Renal pelvis (tissue), 4 donors: Measurements from ENCODE around the gene UBE2D2. TPM values are rescaled to one million over a fixed set of nuclear protein-coding genes. Genes with fewer than 3 reads are reported as not detected.

Source experiments
- DNase-seq: peaks from one replicate; pipeline ENCODE4 v3.0.0-alpha.2; 2013
- polyA plus RNA-seq, 3 donors: library from polyadenylated mRNA; unstranded; fragments of 120-200 nt; gene quantifications; one replicate each; pipeline ENCODE4 v1.2.1, GENCODE V29; 2013; ENCODE audit not compliant: insufficient read length in 3 of 3

UBE2D2 gene
- polyA plus RNA-seq, 3 donors, result 138 to 149 (median 141) TPM

GRCh38 chr5:139669662-139670368 is 108.7 kb downstream of the UBE2D2 start:
- peak; percentile 77 for DNase-seq

GRCh38 chr5:139670369-139671095 is 109.4 kb downstream of the UBE2D2 start:
- no peak for DNase-seq

GRCh38 chr5:139671096-139671841 is 110.1 kb downstream of the UBE2D2 start:
- DNase-seq, result no peak

GRCh38 chr5:139675213-139675612 is 114.1 kb downstream of the UBE2D2 start:
- DNase-seq, result no peak

GRCh38 chr5:139675825-139676224 is 114.7 kb downstream of the UBE2D2 start:
- no peak for DNase-seq

GRCh38 chr5:139676406-139676805 is 115.3 kb downstream of the UBE2D2 start:
- DNase-seq, result no peak

GRCh38 chr5:139676951-139677735 is 116.0 kb downstream of the UBE2D2 start:
- peak; percentile 83 for DNase-seq

Other genes starting within 250 kb of the UBE2D2 start
- 100 to 1,000 TPM; 152 to 163 (median 163) TPM for gene PAIP2, start 219.5 kb upstream of the UBE2D2 start, polyA plus RNA-seq
- gene SLC23A1, start 178.0 kb upstream of the UBE2D2 start, polyA plus RNA-seq, result 10 to 100 TPM; 15.0 to 22.0 (median 18.0) TPM
- 1 to 10 TPM in 1 of 3 donors, under 1 TPM in 2; 0.61 to 1.1 (median 0.73) TPM for gene MZB1, start 171.4 kb upstream of the UBE2D2 start, polyA plus RNA-seq
- gene PROB1, start 166.2 kb upstream of the UBE2D2 start, polyA plus RNA-seq, result 1 to 10 TPM; 2.8 to 4.2 (median 3.5) TPM
- 10 to 100 TPM in 2 of 3 donors, 1 to 10 TPM in 1; 9.9 to 20.2 (median 13.6) TPM for gene SPATA24, start 157.2 kb upstream of the UBE2D2 start, polyA plus RNA-seq
- gene DNAJC18, start 121.8 kb upstream of the UBE2D2 start, polyA plus RNA-seq, result 10 to 100 TPM; 19.8 to 23.4 (median 22.0) TPM
- 10 to 100 TPM; 21.7 to 30.4 (median 24.4) TPM for gene ECSCR, start 98.6 kb upstream of the UBE2D2 start, polyA plus RNA-seq
- under 1 TPM in 1 of 3 donors, not detected in 2; 0.12 TPM for gene SMIM33, start 90.3 kb upstream of the UBE2D2 start, polyA plus RNA-seq
- gene STING1, start 78.6 kb upstream of the UBE2D2 start, polyA plus RNA-seq, result 10 to 100 TPM; 33.0 to 41.3 (median 34.1) TPM
- gene CXXC5, start 87.0 kb downstream of the UBE2D2 start, polyA plus RNA-seq, result 100 to 1,000 TPM; 190 to 206 (median 205) TPM
- 1 to 10 TPM; 1.9 to 3.0 (median 2.5) TPM for gene PSD2, start 234.5 kb downstream of the UBE2D2 start, polyA plus RNA-seq